Upper lobe of left lung (tissue), 4 donors: Measurements from ENCODE around the gene PTDSS2.

Experiments used
- CTCF ChIP-seq, 6 experiments: fragments of 450-650 bp in 4 of 6; fragments of 200-600 bp in 2 of 6; sonication (generic) in 2 of 6; IDR thresholded peaks; one replicate each; pipeline ENCODE4 v1.5.1; 2016 to 2019; ENCODE audit warnings: antibody characterized with exemption in 6 of 6
- EP300 ChIP-seq, 4 donors: sonication (generic); formaldehyde crosslinking; IDR thresholded peaks; one replicate each; pipeline ENCODE4 v1.5.1; 2017; ENCODE audit warnings: antibody characterized with exemption in 4 of 4, control low read depth in 2 of 4
- POLR2A ChIP-seq, 4 donors: fragments of 450-650 bp; IDR thresholded peaks; one replicate each; pipeline ENCODE4 v1.5.1; 2016 to 2017; ENCODE audit warnings: antibody characterized with exemption in 4 of 4, mild to moderate bottlenecking in 2 of 4
- POLR2AphosphoS5 ChIP-seq, 2 donors: sonication (generic); formaldehyde crosslinking; IDR thresholded peaks; one replicate each; pipeline ENCODE4 v1.5.1; 2017; ENCODE audit warnings: antibody characterized with exemption in 2 of 2

GRCh38 chr11:417652-418342 is 32.3 kb upstream of the PTDSS2 start:
- TF ChIP-seq CTCF (IDR thresholded peaks at IDR 0.05) (no peak), POLR2A (IDR thresholded peaks at IDR 0.05) (no peak), EP300 (IDR thresholded peaks at IDR 0.05) (no peak), POLR2AphosphoS5 (IDR thresholded peaks at IDR 0.05) (no peak)
